ENCODE measurements around the gene INPP5D.
"Not testable (repeated sequence)": the region's sequence is repeated elsewhere in the genome, so short reads cannot be mapped to it uniquely, and the experiment has no call there.

The INPP5D gene

DNA sequence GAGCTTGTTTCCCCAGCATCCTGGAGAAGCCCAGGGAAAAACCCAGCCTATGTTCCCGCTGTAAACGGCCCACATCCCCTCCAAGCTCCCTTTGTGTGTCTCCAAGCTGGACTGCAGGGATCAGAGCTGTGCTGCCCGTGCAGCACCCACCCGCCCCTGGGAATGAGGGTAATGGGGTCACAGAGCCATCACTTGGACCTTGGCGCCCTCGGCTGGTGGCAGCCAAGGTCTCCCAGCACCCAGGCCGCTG is 670 bp upstream of the INPP5D start:
- no peak overlapping the region for H3K27ac ChIP-seq (ENCODE audit: low read depth, low read length)
- no peaks in the 10 kb centered on the region for H3K4me1 ChIP-seq (ENCODE audit: insufficient read depth, low read length)
- no peak overlapping the region for H3K9ac ChIP-seq (ENCODE audit: low read length)
- no peaks in the 10 kb centered on the region for H3K9me3 ChIP-seq (ENCODE audit: low read length)
- H3K27me3 ChIP-seq (ENCODE audit: control insufficient read depth in 1 of 2, insufficient read depth in 2 of 2, low read length in 2 of 2) = no peaks in the 10 kb centered on the region
- H3K4me3 ChIP-seq (ENCODE audit: low read depth in 1 of 2, low read length in 2 of 2) = no peak overlapping the region
- no peaks in the 10 kb centered on the region for H3K36me3 ChIP-seq (ENCODE audit: insufficient read depth, low read length)

DNA sequence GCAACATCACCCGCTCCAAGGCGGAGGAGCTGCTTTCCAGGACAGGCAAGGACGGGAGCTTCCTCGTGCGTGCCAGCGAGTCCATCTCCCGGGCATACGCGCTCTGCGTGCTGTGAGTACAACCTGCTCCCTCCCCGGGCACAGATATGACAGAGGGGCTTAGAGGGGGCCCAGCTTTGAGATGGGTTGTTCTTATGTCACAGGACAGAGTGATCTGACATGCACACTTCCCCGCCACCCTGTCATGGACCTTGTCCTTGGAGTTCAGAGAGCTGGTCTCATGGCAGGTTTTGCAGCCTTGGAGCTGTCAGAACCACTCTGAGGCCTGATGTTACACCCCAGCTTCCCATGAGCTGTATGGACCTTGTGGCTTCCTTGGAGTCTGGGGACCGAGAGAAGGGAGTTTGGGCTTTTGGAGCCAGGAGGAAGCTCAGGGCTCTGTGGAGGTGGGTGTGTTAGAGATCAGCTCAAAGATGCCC is 398 bp downstream of the INPP5D start:
- Histone ChIP-seq H3K4me1 (ENCODE audit: insufficient read depth, low read length) (no peaks in the 10 kb centered on the region), H3K27me3 (ENCODE audit: control insufficient read depth in 1 of 2, insufficient read depth in 2 of 2, low read length in 2 of 2) (no peaks in the 10 kb centered on the region), H3K36me3 (ENCODE audit: insufficient read depth, low read length) (no peaks in the 10 kb centered on the region), H3K27ac (ENCODE audit: low read depth, low read length) (peak overlapping the region; percentile 23), H3K4me3 (ENCODE audit: low read depth in 1 of 2, low read length in 2 of 2) (peak overlapping the region; percentile 27 to 52), H3K9ac (ENCODE audit: low read length) (no peak overlapping the region), H3K9me3 (ENCODE audit: low read length) (no peaks in the 10 kb centered on the region)

DNA sequence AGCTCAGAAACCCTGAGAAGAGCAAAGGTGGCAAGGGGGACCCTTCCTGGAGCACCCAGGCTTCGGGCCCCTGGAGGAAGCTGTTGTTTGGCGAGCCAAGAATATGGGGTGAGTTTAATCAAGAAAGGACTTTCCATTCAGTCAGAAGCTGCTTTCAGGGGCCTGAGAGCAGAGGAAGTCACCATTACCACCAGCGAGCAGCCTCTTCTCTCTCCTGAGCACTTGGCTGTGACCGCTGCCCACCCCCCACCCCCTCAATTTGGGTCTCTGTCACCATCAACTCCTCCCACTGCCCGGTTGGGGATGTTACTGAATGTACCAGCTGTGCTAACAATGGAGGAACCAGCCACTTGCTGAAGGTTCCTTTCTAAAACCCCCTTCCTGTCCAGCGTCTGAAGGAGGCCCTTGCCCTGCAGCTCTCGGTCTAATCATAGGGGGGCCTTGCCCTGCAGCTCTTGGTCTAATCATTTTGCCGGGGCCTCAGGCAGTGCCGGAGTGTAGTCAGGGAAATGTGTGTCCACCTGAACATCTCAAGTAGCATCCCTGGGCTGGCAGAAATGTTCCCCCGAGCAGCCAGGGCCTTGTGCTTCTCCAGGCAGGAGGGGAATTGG is 943 bp downstream of the INPP5D start:
- Histone ChIP-seq H3K4me1 (ENCODE audit: insufficient read depth, low read length) (no peaks in the 10 kb centered on the region), H3K9me3 (ENCODE audit: low read length) (no peaks in the 10 kb centered on the region), H3K27me3 (ENCODE audit: control insufficient read depth in 1 of 2, insufficient read depth in 2 of 2, low read length in 2 of 2) (no peaks in the 10 kb centered on the region), H3K36me3 (ENCODE audit: insufficient read depth, low read length) (no peaks in the 10 kb centered on the region), H3K9ac (ENCODE audit: low read length) (no peak overlapping the region), H3K27ac (ENCODE audit: low read depth, low read length) (no peak overlapping the region), H3K4me3 (ENCODE audit: low read depth in 1 of 2, low read length in 2 of 2) (peak overlapping the region; percentile 27 to 52)

DNA sequence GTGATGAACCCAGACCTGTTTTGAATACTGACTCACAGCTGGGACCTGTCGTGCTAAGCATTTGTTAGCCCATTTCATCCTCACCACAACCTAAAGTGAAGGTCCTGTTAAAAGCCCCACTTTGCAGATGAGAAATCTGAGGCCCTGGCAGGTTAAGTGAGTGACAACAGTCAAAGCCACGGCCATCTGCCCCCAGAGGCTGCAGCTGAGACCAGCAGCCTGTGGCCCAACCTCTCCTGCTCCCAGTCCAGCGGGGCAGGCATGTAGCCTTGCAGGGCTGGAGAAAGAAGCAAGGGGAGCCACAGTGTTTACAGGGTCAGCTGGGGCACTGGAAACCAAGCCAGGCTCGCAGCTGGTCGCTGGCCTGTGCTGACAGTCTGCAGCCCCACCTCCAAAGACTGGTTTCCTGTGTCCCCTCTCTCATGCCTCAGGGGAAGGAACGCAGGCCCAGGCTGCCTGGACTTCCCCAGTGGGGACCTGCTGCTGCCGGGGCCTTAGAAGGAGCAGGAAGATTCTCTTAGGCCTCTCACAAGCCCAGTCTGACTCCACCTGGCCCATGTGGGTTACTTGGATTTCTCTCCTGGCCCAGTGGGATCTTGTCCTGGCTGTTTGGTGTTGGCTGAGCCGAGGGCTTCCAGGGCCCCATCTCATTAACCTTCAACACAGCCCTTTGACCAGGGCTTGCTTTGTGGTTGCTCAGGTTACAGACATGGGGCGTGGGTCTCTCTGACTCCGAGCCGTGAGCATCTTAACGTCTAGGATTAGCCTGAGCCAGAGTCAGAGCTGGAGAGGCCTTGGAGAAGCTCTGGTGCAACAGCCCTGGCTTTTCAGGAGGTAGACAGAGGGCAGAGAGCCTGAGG is 1.7 kb downstream of the INPP5D start:
- H3K27ac ChIP-seq (ENCODE audit: low read depth, low read length) = no peak overlapping the region
- H3K4me1 ChIP-seq (ENCODE audit: insufficient read depth, low read length) = no peaks in the 10 kb centered on the region
- H3K36me3 ChIP-seq (ENCODE audit: insufficient read depth, low read length) = no peaks in the 10 kb centered on the region
- no peak overlapping the region for H3K9ac ChIP-seq (ENCODE audit: low read length)
- H3K4me3 ChIP-seq (ENCODE audit: low read depth in 1 of 2, low read length in 2 of 2) = peak overlapping the region in 1 of 2 donors; percentile 52
- no peaks in the 10 kb centered on the region for H3K27me3 ChIP-seq (ENCODE audit: control insufficient read depth in 1 of 2, insufficient read depth in 2 of 2, low read length in 2 of 2)
- H3K9me3 ChIP-seq (ENCODE audit: low read length) = no peaks in the 10 kb centered on the region

DNA sequence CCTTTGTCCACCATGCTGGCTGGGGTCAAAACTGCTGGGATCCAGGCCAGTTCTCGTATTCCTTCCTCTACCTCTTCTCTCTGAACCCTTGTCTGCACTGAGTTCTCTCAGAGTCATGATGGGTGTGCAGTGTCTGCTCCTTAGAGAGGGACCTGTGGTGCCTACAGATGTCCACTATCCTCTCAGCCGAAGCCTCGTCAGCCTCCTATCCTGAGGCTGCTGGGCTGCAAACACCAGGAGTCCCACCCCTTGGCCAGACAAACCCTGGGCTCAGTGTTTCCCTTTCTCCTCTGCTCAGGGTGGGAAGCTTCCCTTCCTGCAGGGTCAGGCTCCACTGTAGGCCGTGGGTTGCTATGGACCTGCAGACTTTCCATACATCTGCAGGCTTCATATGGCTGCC is 2.3 kb downstream of the INPP5D start:
- no peaks in the 10 kb centered on the region for H3K9me3 ChIP-seq (ENCODE audit: low read length)
- H3K27me3 ChIP-seq (ENCODE audit: control insufficient read depth in 1 of 2, insufficient read depth in 2 of 2, low read length in 2 of 2) = no peaks in the 10 kb centered on the region
- H3K4me1 ChIP-seq (ENCODE audit: insufficient read depth, low read length) = no peaks in the 10 kb centered on the region
- no peak overlapping the region for H3K27ac ChIP-seq (ENCODE audit: low read depth, low read length)
- H3K9ac ChIP-seq (ENCODE audit: low read length) = no peak overlapping the region
- peak overlapping the region in 1 of 2 donors; percentile 22 for H3K4me3 ChIP-seq (ENCODE audit: low read depth in 1 of 2, low read length in 2 of 2)
- no peaks in the 10 kb centered on the region for H3K36me3 ChIP-seq (ENCODE audit: insufficient read depth, low read length)

DNA sequence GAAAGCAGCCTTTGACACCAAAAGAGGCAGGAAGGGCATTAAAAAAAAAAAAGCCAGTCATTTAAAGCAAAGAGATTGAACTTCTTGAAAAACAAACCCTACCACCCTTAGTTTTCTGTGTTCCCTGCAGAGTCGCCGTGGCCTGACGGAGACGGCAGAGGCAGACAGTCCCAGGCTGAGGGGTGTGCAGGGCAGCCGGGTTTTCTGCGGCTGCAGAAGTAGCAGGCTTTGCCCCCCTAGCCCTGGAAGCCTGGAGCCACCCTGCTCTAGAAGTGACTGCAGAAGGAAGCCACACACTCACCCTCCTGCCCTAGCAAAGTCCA is 2.8 kb downstream of the INPP5D start:
- Histone ChIP-seq H3K27ac (ENCODE audit: low read depth, low read length) (no peak overlapping the region), H3K36me3 (ENCODE audit: insufficient read depth, low read length) (no peaks in the 10 kb centered on the region), H3K9me3 (ENCODE audit: low read length) (no peaks in the 10 kb centered on the region), H3K4me3 (ENCODE audit: low read depth in 1 of 2, low read length in 2 of 2) (no peak overlapping the region), H3K9ac (ENCODE audit: low read length) (no peak overlapping the region), H3K27me3 (ENCODE audit: control insufficient read depth in 1 of 2, insufficient read depth in 2 of 2, low read length in 2 of 2) (no peaks in the 10 kb centered on the region), H3K4me1 (ENCODE audit: insufficient read depth, low read length) (no peaks in the 10 kb centered on the region)

DNA sequence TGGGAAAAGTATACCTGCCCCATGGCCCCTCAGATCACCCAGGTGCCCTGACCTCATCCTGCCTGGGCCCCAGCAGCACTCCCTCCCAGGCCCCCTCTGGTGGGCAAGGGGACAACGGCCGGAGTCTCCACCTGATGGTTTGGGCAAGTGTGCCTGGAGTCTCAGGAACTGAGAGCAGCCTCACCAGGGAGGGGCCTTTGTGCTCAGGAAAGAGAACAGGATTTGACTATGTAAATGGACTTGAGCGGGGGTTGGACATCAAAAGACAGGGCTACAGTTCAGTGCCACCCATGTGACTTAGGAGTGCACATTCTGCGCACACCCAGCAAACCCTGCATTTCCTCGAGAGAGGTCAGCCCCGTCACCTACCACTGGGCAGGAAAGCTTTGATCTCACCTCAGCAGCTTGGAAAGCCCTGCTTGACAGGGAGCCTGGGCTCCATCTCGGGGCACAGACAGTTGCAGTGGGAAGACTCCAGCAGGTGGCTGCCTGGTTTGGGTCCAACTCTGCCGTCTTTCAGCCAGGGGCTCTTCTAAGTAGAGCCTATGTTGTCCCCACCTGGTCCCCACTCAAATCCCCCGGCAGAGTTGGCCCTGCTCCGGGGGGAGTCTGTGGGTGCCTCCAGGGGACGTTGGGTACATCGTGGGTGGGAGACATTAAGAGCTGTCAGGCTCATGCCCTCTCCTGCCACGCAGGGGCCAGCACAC is 3.3 kb downstream of the INPP5D start:
- Histone ChIP-seq H3K4me1 (ENCODE audit: insufficient read depth, low read length) (no peaks in the 10 kb centered on the region), H3K9me3 (ENCODE audit: low read length) (no peaks in the 10 kb centered on the region), H3K27ac (ENCODE audit: low read depth, low read length) (no peak overlapping the region), H3K4me3 (ENCODE audit: low read depth in 1 of 2, low read length in 2 of 2) (no peak overlapping the region), H3K36me3 (ENCODE audit: insufficient read depth, low read length) (no peaks in the 10 kb centered on the region), H3K27me3 (ENCODE audit: control insufficient read depth in 1 of 2, insufficient read depth in 2 of 2, low read length in 2 of 2) (no peaks in the 10 kb centered on the region), H3K9ac (ENCODE audit: low read length) (no peak overlapping the region)

DNA sequence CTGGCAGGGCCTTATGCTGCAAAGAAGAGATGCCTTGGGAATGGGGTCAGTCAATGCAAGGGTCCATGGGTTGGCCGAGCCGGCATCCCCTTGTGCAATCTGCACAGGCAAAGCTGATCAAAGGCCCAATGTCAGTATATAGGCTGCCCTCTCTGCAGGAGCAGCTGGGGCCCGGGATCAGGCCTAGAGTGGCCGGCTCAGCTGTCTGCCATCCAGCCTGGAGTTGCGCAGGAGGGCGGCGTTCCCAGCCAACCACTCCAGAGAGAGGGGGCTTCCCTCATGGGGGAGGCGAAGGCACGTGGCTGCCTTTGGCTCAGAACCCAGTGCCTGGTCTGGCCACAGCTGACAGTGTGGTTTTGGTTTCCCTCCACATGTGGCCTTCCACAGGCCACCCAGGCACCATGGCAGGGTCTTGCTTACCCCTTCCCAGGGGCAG is 3.9 kb downstream of the INPP5D start:
- Histone ChIP-seq H3K9me3 (ENCODE audit: low read length) (no peaks in the 10 kb centered on the region), H3K36me3 (ENCODE audit: insufficient read depth, low read length) (no peaks in the 10 kb centered on the region), H3K4me1 (ENCODE audit: insufficient read depth, low read length) (no peaks in the 10 kb centered on the region), H3K4me3 (ENCODE audit: low read depth in 1 of 2, low read length in 2 of 2) (no peak overlapping the region), H3K27ac (ENCODE audit: low read depth, low read length) (no peak overlapping the region), H3K9ac (ENCODE audit: low read length) (no peak overlapping the region), H3K27me3 (ENCODE audit: control insufficient read depth in 1 of 2, insufficient read depth in 2 of 2, low read length in 2 of 2) (no peaks in the 10 kb centered on the region)

DNA sequence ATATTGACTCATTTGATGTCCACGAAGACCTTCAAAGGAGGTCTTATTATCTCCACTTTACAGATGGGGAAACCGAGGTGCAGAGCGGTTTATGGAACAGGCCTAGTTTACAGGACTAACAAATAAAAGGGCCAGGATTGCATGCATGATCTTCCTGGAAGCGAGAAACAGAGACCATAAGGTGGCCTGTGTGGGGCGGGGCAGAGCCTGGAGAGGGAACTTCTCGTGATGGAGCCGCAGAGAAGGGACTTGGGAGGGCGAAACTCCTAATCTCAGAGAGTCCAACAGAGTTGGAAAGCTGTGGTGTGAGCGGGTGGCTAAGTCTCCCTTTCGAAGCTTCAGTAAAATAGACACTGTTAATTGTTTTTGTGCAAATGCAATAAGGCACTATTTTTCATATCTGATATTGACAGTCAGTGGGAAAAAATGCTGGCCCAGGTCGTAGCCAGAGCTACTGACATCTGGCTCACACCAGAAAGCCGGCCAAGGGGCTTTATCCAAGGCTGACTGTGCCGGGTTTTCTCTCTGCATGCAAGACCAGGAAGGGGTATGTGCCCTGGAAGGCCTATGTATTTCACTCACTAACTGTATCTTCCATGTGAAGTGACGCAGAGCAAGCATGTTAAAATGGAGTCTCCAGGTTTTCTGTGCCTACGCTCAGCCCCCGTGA is 4.5 kb downstream of the INPP5D start:
- H3K27ac ChIP-seq (ENCODE audit: low read depth, low read length) = no peak overlapping the region
- H3K4me3 ChIP-seq (ENCODE audit: low read depth in 1 of 2, low read length in 2 of 2) = no peak overlapping the region
- no peaks in the 10 kb centered on the region for H3K36me3 ChIP-seq (ENCODE audit: insufficient read depth, low read length)
- H3K9ac ChIP-seq (ENCODE audit: low read length) = no peak overlapping the region
- no peaks in the 10 kb centered on the region for H3K27me3 ChIP-seq (ENCODE audit: control insufficient read depth in 1 of 2, insufficient read depth in 2 of 2, low read length in 2 of 2)
- no peaks in the 10 kb centered on the region for H3K4me1 ChIP-seq (ENCODE audit: insufficient read depth, low read length)
- H3K9me3 ChIP-seq (ENCODE audit: low read length) = no peaks in the 10 kb centered on the region

DNA sequence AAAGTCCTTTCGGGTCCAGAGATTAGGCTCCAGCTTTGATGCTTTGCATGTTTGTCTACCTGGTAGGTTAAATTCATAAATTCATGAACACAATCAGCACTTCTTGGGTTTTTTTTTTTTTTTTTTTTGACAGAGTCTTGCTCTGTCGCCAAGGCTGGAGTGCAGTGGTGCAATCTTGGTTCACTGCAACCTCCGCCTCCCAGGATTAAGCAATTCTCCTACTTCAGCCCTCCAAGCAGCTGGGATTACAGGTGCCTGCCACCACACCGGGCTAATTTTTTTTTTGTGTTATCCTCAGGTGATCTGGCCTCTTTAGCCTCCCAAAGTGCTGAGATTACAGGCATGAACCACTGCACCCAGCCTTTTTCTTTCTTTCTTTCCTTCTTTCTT is 5.1 kb downstream of the INPP5D start:
- not testable (repeated sequence) for H3K9ac ChIP-seq (ENCODE audit: low read length); H3K4me1 ChIP-seq (ENCODE audit: insufficient read depth, low read length); H3K27ac ChIP-seq (ENCODE audit: low read depth, low read length); H3K9me3 ChIP-seq (ENCODE audit: low read length); H3K4me3 ChIP-seq (ENCODE audit: low read depth in 1 of 2, low read length in 2 of 2); H3K36me3 ChIP-seq (ENCODE audit: insufficient read depth, low read length); H3K27me3 ChIP-seq (ENCODE audit: control insufficient read depth in 1 of 2, insufficient read depth in 2 of 2, low read length in 2 of 2)

DNA sequence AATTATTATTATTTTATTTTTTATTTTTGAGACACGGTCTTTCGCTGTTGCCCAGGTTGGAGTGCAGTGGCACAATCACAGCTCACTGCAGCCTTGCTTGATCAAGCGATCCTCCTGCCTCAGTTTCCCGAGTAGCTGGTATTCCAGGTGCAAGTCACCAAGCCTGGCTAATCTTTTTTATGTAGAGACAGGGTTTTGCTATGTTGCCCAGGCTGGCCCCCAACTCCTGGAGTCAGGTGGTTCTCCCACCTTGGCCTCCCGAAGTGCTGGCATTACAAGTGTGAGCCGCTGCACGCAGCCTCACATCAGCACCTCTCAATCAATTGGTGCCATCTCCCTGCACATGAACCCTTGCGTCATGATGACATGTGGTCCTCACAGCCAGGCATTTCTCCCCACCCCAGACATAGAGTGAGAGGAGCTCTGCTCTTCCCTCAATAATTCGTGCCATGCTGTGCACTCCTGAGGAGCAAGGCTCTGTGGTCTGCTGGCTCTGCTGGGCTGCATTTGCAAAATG is 5.9 kb downstream of the INPP5D start:
- Histone ChIP-seq H3K27me3 (ENCODE audit: control insufficient read depth in 1 of 2, insufficient read depth in 2 of 2, low read length in 2 of 2) (no peaks in the 10 kb centered on the region), H3K36me3 (ENCODE audit: insufficient read depth, low read length) (no peaks in the 10 kb centered on the region), H3K4me3 (ENCODE audit: low read depth in 1 of 2, low read length in 2 of 2) (no peak overlapping the region), H3K4me1 (ENCODE audit: insufficient read depth, low read length) (no peaks in the 10 kb centered on the region), H3K9me3 (ENCODE audit: low read length) (no peaks in the 10 kb centered on the region), H3K9ac (ENCODE audit: low read length) (no peak overlapping the region), H3K27ac (ENCODE audit: low read depth, low read length) (no peak overlapping the region)
